B cell (primary cell): ENCODE data around the gene ZNF749. TPM values are rescaled to one million over a fixed set of nuclear protein-coding genes. Genes with fewer than 3 reads are reported as not detected.

Experiments used
- ATAC-seq: fragments of 200-7000 bp; cut with Tn5 transposase; one replicate; pipeline ENCODE4 v1.10.0; 2021; ENCODE audit warnings: low read depth, mild to moderate bottlenecking, moderate number of reproducible peaks, moderate library complexity
- CTCF ChIA-PET: fragments of 350-600 bp; sonication (Branson Sonifier 250); formaldehyde crosslinking; loops from one replicate; lab custom pipeline; 2021; ENCODE audit warnings: antibody characterized with exemption, inconsistent platforms; lab: Charles Lee
- POLR2A ChIA-PET: fragments of 350-600 bp; sonication (Branson Sonifier 250); formaldehyde crosslinking; loops from one replicate; lab custom pipeline; 2021; ENCODE audit warnings: antibody characterized with exemption; lab: Charles Lee
- DNase-seq: peaks from one replicate; pipeline ENCODE4 v3.0.0; 2013
- H2AFZ ChIP-seq: 2 replicates; pipeline ENCODE4 v1.6.1; 2012; ENCODE audit warnings: mild to moderate bottlenecking, low read depth, low read length; ENCODE audit not compliant: insufficient read depth, poor library complexity, severe bottlenecking
- H3K27ac ChIP-seq, 2 donors: 1 replicate in 1 of 2; 2 replicates in 1 of 2; pipeline ENCODE4 v1.5.1; 2012 to 2013; ENCODE audit warnings: low read length in 2 of 2, mild to moderate bottlenecking in 2 of 2, moderate library complexity in 1 of 2
- H3K27me3 ChIP-seq, 4 experiments: fragments of 200-600 bp in 1 of 4; sonication (generic) in 1 of 4; replicated peaks in 1 of 4; 1 replicate in 2 of 4; 2 replicates in 2 of 4; pipeline versions ENCODE4 v1.6.1 to v1.7.0; 2013 to 2016; ENCODE audit warnings: low read length in 3 of 4, mild to moderate bottlenecking in 2 of 4, mixed read lengths in 1 of 4, moderate library complexity in 1 of 4; ENCODE audit not compliant: insufficient read depth in 4 of 4, control insufficient read depth in 3 of 4; ENCODE audit errors: control extremely low read depth in 1 of 4
- H3K36me3 ChIP-seq, 2 experiments: replicated peaks in 1 of 2; 1 replicate in 1 of 2; 2 replicates in 1 of 2; pipeline versions ENCODE4 v1.6.1 to v1.7.1; 2013; ENCODE audit warnings: low read length in 1 of 2; ENCODE audit not compliant: insufficient read depth in 2 of 2, control insufficient read depth in 1 of 2; ENCODE audit errors: control extremely low read depth in 1 of 2, extremely low read depth in 1 of 2
- H3K4me1 ChIP-seq, 2 donors: fragments of 200-600 bp in 1 of 2; sonication (generic) in 1 of 2; 1 replicate in 1 of 2; 2 replicates in 1 of 2; pipeline versions ENCODE4 v1.5.1 to v1.6.1; 2013 to 2017; ENCODE audit warnings: low read length in 2 of 2; ENCODE audit not compliant: control insufficient read depth in 2 of 2, insufficient read depth in 2 of 2
- H3K4me2 ChIP-seq: replicated peaks from 2 replicates; pipeline ENCODE3; 2012; ENCODE audit warnings: mild to moderate bottlenecking, low read depth, low read length; ENCODE audit not compliant: poor library complexity, severe bottlenecking
- H3K4me3 ChIP-seq, 5 experiments: fragments of 200-600 bp in 1 of 5; sonication (generic) in 1 of 5; 1 replicate in 3 of 5; 2 replicates in 2 of 5; pipeline versions ENCODE4 v1.5.1 to v1.7.0; 2011 to 2016; ENCODE audit warnings: low read length in 4 of 5, mild to moderate bottlenecking in 4 of 5, low read depth in 2 of 5, control low read depth in 1 of 5, moderate library complexity in 1 of 5; ENCODE audit not compliant: insufficient read depth in 1 of 5; ENCODE audit errors: control extremely low read depth in 1 of 5, extremely low read depth in 1 of 5
- H3K79me2 ChIP-seq: fragments of 200-600 bp; sonication (generic); one replicate; pipeline ENCODE4 v1.6.0; 2016; ENCODE audit warnings: low read length; ENCODE audit not compliant: control insufficient read depth, insufficient read depth
- H3K9ac ChIP-seq: fragments of 200-600 bp; sonication (generic); 2 replicates; pipeline ENCODE4 v1.6.1; 2017; ENCODE audit warnings: mild to moderate bottlenecking, low read length, moderate library complexity
- H3K9me3 ChIP-seq, 3 donors: one replicate each; pipeline versions ENCODE4 v1.6.1 to v1.7.1; 2013; ENCODE audit warnings: low read length in 2 of 3; ENCODE audit not compliant: control insufficient read depth in 2 of 3, insufficient read depth in 1 of 3; ENCODE audit errors: control extremely low read depth in 1 of 3
- H4K20me1 ChIP-seq: 2 replicates; pipeline ENCODE4 v1.6.0; 2012; ENCODE audit warnings: mild to moderate bottlenecking, low read length; ENCODE audit not compliant: insufficient read depth, control insufficient read depth, poor library complexity, severe bottlenecking
- H3K27ac Mint-ChIP-seq: one replicate; pipeline ENCODE4 v1.8.0; 2021; ENCODE audit warnings: mixed read lengths
- H3K27me3 Mint-ChIP-seq: one replicate; pipeline ENCODE4 v1.8.0; 2021; ENCODE audit warnings: mixed read lengths
- H3K4me1 Mint-ChIP-seq: one replicate; pipeline ENCODE4 v1.8.0; 2021; ENCODE audit warnings: mixed read lengths
- H3K4me3 Mint-ChIP-seq: one replicate; pipeline ENCODE4 v1.8.0; 2021; ENCODE audit warnings: mixed read lengths
- H3K9me3 Mint-ChIP-seq: one replicate; pipeline ENCODE4 v1.8.0; 2022; ENCODE audit warnings: mixed read lengths; ENCODE audit not compliant: insufficient read depth
- EZH2 ChIP-seq: IDR thresholded peaks from 2 replicates; pipeline ENCODE4 v1.6.1; 2012; ENCODE audit warnings: borderline replicate concordance, low read depth, mild to moderate bottlenecking, moderate library complexity, low read length; ENCODE audit not compliant: insufficient read depth, poor library complexity, severe bottlenecking
- WGBS: methylation state at CpG from one replicate; pipeline ENCODE4 v1.1.5; 2013; ENCODE audit warnings: missing lambda C conversion rate; ENCODE audit not compliant: insufficient coverage; 5-methylcytosine and 5-hydroxymethylcytosine counted together
- intact Hi-C: fragments of 100-400 bp; cut with micrococcal nuclease; formaldehyde crosslinking; loops from one replicate; pipeline ENCODE4 v1.10.0; 2022
- polyA plus RNA-seq: library from polyadenylated mRNA; depleted of rRNA; stranded (reverse); fragments of >200 nt; gene quantifications from 2 replicates; pipeline ENCODE4 v1.2.3, GENCODE V29; 2012
- total RNA-seq, 2 donors: library from RNA; stranded (reverse); fragments of 120-200 nt in 1 of 2; gene quantifications; 1 replicate in 1 of 2; 2 replicates in 1 of 2; pipeline versions ENCODE4 v1.2.3 to v1.2.4, GENCODE V29; 2013 to 2022
- TF ChIP-seq, protein P1 (sequence below): fragments of 200-600 bp; IDR thresholded peaks from one replicate; pipeline ENCODE4 v1.8.0; 2022; ENCODE audit warnings: antibody characterized with exemption, mild to moderate bottlenecking

Gene ZNF749
- total and polyA plus RNA-seq, 2 donors (not counting 1 experiment from before 2014, with no cell fraction given), result 9.3 to 20.1 TPM

DNA sequence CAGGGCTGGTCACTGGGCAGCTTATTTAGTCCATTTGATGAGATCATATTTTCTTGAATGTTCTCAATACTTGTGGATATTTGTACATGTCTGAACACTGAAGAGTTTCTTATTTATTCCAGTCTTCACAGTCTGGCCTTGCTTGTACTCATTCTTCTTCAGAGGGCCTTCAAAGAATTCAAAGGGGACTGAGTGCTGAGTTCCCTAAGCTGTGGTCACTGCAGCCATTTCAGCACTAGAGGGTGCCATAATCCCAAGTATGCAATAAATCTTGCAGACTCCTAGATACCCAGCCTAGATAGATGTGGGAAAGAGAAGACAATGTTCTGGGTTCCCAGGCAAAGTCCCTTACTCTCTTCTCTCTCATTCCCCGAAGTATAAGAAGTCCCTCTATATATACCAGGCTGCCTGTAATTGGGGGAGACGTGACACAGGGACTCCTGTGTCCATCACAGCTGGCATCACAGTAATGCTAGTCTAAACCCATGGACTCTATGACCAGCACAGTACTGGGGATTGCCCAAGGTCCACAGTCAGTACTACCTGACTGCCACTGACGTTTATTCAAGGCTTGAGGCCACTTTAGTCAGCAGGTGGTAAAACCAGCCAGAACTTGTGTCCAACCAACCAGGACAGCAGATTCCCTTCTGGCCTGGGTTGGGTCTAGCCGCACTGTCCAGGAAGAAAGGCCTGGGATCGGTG, 30.7 kb downstream of the ZNF749 start:
- Mint-ChIP-seq H3K4me1 (no peaks in the 10 kb centered on the region), H3K4me3 (no peak overlapping the region), H3K9me3 (peaks cover 10% of the 10 kb centered on the region), H3K27me3 (no peaks in the 10 kb centered on the region), H3K27ac (no peak overlapping the region)
- H3K4me3 ChIP-seq, result no peak overlapping the region
- H3K4me1 ChIP-seq, result no peaks in the 10 kb centered on the region
- H3K27me3 ChIP-seq, result no peaks in the 10 kb centered on the region
- TF ChIP-seq, protein P1, sequence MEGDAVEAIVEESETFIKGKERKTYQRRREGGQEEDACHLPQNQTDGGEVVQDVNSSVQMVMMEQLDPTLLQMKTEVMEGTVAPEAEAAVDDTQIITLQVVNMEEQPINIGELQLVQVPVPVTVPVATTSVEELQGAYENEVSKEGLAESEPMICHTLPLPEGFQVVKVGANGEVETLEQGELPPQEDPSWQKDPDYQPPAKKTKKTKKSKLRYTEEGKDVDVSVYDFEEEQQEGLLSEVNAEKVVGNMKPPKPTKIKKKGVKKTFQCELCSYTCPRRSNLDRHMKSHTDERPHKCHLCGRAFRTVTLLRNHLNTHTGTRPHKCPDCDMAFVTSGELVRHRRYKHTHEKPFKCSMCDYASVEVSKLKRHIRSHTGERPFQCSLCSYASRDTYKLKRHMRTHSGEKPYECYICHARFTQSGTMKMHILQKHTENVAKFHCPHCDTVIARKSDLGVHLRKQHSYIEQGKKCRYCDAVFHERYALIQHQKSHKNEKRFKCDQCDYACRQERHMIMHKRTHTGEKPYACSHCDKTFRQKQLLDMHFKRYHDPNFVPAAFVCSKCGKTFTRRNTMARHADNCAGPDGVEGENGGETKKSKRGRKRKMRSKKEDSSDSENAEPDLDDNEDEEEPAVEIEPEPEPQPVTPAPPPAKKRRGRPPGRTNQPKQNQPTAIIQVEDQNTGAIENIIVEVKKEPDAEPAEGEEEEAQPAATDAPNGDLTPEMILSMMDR, result peak; percentile 36
- TF ChIP-seq EZH2, result no peak
- H3K9me3 ChIP-seq, result peaks cover 10 to 44% (median 26%) of the 10 kb centered on the region in 3 donors
- WGBS, result 91% methylated on average over 4 of the region's 5 CpGs
- ATAC-seq (no peak), DNase-seq (peak; percentile 40)
- H3K27ac ChIP-seq, result no peak overlapping the region
- H3K9ac ChIP-seq, result no peak overlapping the region
- peaks cover 0 to 3% of the 10 kb centered on the region in 2 experiments for H3K36me3 ChIP-seq
- no peak overlapping the region for H3K4me2 ChIP-seq
- peaks cover 16% of the 10 kb centered on the region for H3K79me2 ChIP-seq
- H4K20me1 ChIP-seq, result no peaks in the 10 kb centered on the region
- CTCF ChIA-PET, result interaction anchor here (1.1 to 1.2 kb wide), 2 partner anchors 14 to 688 kb away, joined by 3 to 4 read pairs; no protein-coding TSS in a partner anchor
- POLR2A ChIA-PET, result no interaction called here
- intact Hi-C loops, result no loop called here
- no peak overlapping the region for H2AFZ ChIP-seq

DNA sequence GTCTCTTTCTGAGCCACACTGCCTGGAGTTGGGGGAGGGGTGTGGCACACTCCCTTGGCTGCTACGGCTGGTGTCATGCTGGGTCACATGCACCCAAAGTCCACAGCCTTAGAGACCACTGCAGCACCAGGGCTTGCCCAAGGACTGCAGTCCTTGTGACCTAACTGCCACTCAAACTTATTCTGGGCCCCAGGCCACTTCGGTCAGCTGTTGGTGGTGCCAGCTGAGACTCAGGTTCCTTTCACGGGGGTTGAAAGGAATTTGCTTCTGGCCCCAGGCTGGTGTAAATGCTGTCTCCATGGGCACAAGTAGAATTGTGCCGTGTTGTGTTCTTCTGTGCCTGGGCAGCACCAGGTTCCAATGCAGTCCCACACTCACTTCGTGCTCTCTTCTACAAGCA, 31.4 kb downstream of the ZNF749 start:
- ATAC-seq, result no peak
- H3K4me1 Mint-ChIP-seq, result no peaks in the 10 kb centered on the region
- Histone ChIP-seq H3K9ac (no peak overlapping the region), H3K4me2 (no peak overlapping the region), H3K4me1 (no peaks in the 10 kb centered on the region), H3K36me3 (peaks cover 0 to 3% of the 10 kb centered on the region in 2 experiments), H4K20me1 (no peaks in the 10 kb centered on the region), H3K27me3 (no peaks in the 10 kb centered on the region), H2AFZ (no peak overlapping the region), H3K27ac (no peak overlapping the region), H3K9me3 (peaks cover 12 to 51% (median 26%) of the 10 kb centered on the region in 3 donors), H3K79me2 (peaks cover 16% of the 10 kb centered on the region), H3K4me3 (no peak overlapping the region)
- DNase-seq, result no peak
- TF ChIP-seq EZH2, result no peak
- H3K4me3 Mint-ChIP-seq, result no peak overlapping the region
- no peak overlapping the region for H3K27ac Mint-ChIP-seq
- POLR2A ChIA-PET, result no interaction called here
- CTCF ChIA-PET, result interaction anchor here (0.6 to 1.2 kb wide), 3 partner anchors 13 to 1030 kb away, joined by 3 to 4 read pairs (median 4); no protein-coding TSS in a partner anchor
- intact Hi-C loops, result no loop called here
- 97% methylated on average over 3 of the region's 5 CpGs for whole genome bisulfite sequencing
- H3K9me3 Mint-ChIP-seq, result peaks cover 13% of the 10 kb centered on the region
- no peaks in the 10 kb centered on the region for H3K27me3 Mint-ChIP-seq
